ENCODE data around the gene MINDY4. TPM values are rescaled to one million over a fixed set of nuclear protein-coding genes. Genes with fewer than 3 reads are reported as not detected.

MINDY4 gene
- polyA plus RNA-seq, 3 donors: 11.3 to 26.9 (median 11.5) TPM

GRCh38 chr7:30915005-30915601 lies 143.9 kb downstream of the MINDY4 start:
- no peak for DNase-seq (ENCODE audit: extremely low read depth in 1 of 11, low read depth in 9 of 11, low spot score in 4 of 11)

GRCh38 chr7:30915751-30916150 lies 144.5 kb downstream of the MINDY4 start:
- DNase-seq (ENCODE audit: extremely low read depth in 1 of 11, low read depth in 9 of 11, low spot score in 4 of 11): no peak

- DNase-seq (ENCODE audit: extremely low read depth in 1 of 11, low read depth in 9 of 11, low spot score in 4 of 11): no peak
These were observed 145.0 kb downstream of the MINDY4 start for GRCh38 chr7:30916255-30916654.

- no peak for DNase-seq (ENCODE audit: extremely low read depth in 1 of 11, low read depth in 9 of 11, low spot score in 4 of 11)
These were observed 145.6 kb downstream of the MINDY4 start for GRCh38 chr7:30916767-30917166.

- no peak for DNase-seq (ENCODE audit: extremely low read depth in 1 of 11, low read depth in 9 of 11, low spot score in 4 of 11)
These were observed 146.1 kb downstream of the MINDY4 start for GRCh38 chr7:30917216-30917893.

GRCh38 chr7:30918676-30919075 lies 147.5 kb downstream of the MINDY4 start:
- no peak for DNase-seq (ENCODE audit: extremely low read depth in 1 of 11, low read depth in 9 of 11, low spot score in 4 of 11)

- no peak for DNase-seq (ENCODE audit: extremely low read depth in 1 of 11, low read depth in 9 of 11, low spot score in 4 of 11)
These were observed 148.9 kb downstream of the MINDY4 start for GRCh38 chr7:30920021-30920583.

- DNase-seq (ENCODE audit: extremely low read depth in 1 of 11, low read depth in 9 of 11, low spot score in 4 of 11): no peak
These were observed 149.6 kb downstream of the MINDY4 start for GRCh38 chr7:30920584-30921539.

- no peak for DNase-seq (ENCODE audit: extremely low read depth in 1 of 11, low read depth in 9 of 11, low spot score in 4 of 11)
These were observed 150.6 kb downstream of the MINDY4 start for GRCh38 chr7:30921540-30922401.

- DNase-seq (ENCODE audit: extremely low read depth in 1 of 11, low read depth in 9 of 11, low spot score in 4 of 11): no peak
These were observed 151.4 kb downstream of the MINDY4 start for GRCh38 chr7:30922596-30922995.

GRCh38 chr7:30923009-30923773 lies 152.0 kb downstream of the MINDY4 start:
- no peak for DNase-seq (ENCODE audit: extremely low read depth in 1 of 11, low read depth in 9 of 11, low spot score in 4 of 11)

GRCh38 chr7:30923774-30924413 lies 152.7 kb downstream of the MINDY4 start:
- no peak for DNase-seq (ENCODE audit: extremely low read depth in 1 of 11, low read depth in 9 of 11, low spot score in 4 of 11)

- no peak for DNase-seq (ENCODE audit: extremely low read depth in 1 of 11, low read depth in 9 of 11, low spot score in 4 of 11)
These were observed 153.4 kb downstream of the MINDY4 start for GRCh38 chr7:30924624-30925023.

- DNase-seq (ENCODE audit: extremely low read depth in 1 of 11, low read depth in 9 of 11, low spot score in 4 of 11): no peak
These were observed 153.9 kb downstream of the MINDY4 start for GRCh38 chr7:30925117-30925516.

- DNase-seq (ENCODE audit: extremely low read depth in 1 of 11, low read depth in 9 of 11, low spot score in 4 of 11): no peak
These were observed 154.7 kb downstream of the MINDY4 start for GRCh38 chr7:30925913-30926312.

- DNase-seq (ENCODE audit: extremely low read depth in 1 of 11, low read depth in 9 of 11, low spot score in 4 of 11): no peak
These were observed 155.1 kb downstream of the MINDY4 start for GRCh38 chr7:30926313-30926712.

GRCh38 chr7:30927040-30927439 lies 155.8 kb downstream of the MINDY4 start:
- DNase-seq (ENCODE audit: extremely low read depth in 1 of 11, low read depth in 9 of 11, low spot score in 4 of 11): no peak

GRCh38 chr7:30927559-30927958 lies 156.3 kb downstream of the MINDY4 start:
- no peak for DNase-seq (ENCODE audit: extremely low read depth in 1 of 11, low read depth in 9 of 11, low spot score in 4 of 11)
